GM21515 (cell line): ENCODE data around the gene NINJ1.
A peak's percentile ranks its signal among the peaks of the same experiment; 100 is the strongest.
"Not testable (repeated sequence)": the region's sequence is repeated elsewhere in the genome, so short reads cannot be mapped to it uniquely, and the experiment has no call there.

Source experiments
- ATAC-seq: cut with Tn5 transposase; IDR thresholded peaks from one replicate; pipeline ENCODE4 v1.9.1; 2021; ENCODE audit not compliant: unreplicated experiment

NINJ1 gene

DNA sequence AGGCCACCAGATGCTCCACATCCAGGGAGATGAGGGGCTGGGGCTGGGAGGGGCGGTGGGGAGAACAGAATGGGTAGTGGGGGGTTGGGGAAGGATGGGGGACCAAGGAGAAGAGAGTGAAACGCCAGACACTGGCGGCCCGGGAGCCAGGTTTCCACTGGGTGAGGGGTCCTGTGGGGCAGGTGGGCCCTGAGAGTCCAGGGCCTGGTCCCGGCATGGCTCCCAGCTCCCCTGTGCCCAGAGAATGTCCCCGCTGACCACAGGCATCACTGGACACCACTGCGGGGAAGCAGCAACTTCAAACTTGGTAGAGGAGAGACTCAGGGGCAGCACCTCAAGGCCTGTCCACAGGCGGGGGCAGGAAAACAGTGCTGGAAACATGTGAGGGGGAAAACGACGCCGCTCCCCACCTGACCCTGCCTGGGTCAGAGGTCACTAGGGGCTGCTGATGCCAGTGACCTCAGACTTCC, 13.2 kb downstream of the NINJ1 start:
- ATAC-seq: no peak

DNA sequence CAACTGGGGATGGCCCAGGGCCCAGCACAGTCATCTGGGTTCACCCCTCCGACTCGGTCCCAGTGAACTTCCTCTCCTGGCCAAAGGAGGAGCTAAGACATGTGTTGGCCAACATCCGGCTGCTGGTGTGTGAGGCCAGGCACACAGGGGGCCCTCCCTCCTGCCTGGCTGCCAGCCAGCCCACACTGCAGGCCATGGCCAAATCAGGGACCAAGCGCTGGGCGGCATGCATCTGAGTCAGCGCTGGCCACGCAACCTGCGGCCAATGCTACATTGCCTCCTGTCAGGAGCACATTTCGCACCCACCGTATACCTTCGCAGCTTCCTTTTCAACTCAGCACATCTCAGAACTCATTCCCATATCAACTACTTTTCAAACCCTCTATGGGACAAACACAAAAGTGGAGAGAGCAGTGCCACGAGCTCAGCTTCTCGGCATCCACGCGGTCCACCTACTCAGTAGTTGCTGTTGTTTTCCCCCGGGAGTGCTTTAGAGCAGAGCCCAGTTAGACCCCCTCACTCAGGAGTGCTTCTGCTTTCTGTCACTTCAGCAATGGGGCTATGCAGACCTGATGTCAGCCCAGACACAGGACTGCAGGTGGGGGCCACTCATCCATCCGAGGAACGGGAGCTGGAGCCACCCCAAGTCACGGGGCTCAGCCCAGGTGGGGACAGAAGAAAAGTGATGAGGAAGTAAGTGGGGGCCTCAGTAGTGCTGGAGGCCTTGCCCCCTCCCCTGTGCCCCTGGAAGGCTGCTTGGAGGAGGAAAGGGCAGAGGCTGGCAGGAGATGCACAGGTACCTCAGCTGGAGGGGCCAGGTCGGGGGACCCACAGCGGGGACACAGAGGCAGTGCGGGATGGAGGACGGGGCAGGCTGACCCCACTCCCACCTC, 13.9 kb downstream of the NINJ1 start:
- ATAC-seq: peak; percentile 66

DNA sequence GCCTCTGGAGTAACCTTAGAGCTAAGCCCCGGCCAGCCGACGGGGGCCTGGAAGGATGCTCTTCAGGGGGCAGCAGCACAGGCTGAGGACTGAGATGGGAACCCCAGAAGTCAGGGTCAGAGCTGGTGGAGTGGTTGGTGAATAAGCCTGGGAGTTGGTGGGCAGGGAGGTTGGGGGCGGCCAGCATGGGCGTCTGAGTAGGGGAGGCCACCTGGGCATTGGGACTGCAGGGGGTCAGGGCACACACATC, 14.4 kb downstream of the NINJ1 start:
- no peak for ATAC-seq

DNA sequence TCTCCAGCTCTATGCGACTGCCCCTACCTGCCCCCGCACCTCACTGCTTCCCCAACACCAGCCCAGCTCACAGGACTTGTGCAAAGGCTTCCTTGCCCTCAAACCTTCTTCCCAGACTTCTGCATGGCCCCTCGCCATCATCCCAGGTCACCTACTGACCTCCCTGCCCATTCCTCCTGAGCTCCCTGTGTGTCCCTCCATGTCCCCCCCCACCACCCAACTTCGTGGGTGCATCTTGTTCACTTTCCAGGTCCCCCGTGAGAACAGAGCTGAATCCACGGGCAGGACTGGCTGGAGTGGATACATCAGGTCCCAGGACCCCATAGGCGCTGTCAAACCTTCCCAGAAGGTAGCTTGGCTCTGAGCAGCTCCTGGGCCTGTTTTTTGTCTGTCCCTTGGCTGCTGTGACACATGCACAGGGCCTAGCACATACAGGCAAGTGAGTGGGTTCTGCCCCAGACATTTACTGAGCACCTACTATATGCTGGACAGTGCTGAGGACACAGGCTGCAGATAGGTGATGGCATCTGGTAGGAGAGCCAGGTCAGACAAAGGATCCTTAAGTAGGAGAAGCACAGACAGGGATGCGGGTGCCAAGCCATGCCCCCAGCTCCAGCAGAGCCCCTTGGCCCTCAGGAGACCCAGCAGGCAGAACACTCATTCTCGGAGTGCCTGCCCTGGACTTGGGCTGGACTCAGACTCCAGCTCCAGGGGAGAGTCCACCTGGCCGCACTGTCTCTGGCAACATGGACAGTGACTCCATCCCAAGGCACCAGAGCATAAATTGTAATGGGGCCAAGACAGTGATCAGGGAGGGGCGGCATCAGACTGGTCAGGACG, 15.0 kb downstream of the NINJ1 start:
- ATAC-seq: no peak

DNA sequence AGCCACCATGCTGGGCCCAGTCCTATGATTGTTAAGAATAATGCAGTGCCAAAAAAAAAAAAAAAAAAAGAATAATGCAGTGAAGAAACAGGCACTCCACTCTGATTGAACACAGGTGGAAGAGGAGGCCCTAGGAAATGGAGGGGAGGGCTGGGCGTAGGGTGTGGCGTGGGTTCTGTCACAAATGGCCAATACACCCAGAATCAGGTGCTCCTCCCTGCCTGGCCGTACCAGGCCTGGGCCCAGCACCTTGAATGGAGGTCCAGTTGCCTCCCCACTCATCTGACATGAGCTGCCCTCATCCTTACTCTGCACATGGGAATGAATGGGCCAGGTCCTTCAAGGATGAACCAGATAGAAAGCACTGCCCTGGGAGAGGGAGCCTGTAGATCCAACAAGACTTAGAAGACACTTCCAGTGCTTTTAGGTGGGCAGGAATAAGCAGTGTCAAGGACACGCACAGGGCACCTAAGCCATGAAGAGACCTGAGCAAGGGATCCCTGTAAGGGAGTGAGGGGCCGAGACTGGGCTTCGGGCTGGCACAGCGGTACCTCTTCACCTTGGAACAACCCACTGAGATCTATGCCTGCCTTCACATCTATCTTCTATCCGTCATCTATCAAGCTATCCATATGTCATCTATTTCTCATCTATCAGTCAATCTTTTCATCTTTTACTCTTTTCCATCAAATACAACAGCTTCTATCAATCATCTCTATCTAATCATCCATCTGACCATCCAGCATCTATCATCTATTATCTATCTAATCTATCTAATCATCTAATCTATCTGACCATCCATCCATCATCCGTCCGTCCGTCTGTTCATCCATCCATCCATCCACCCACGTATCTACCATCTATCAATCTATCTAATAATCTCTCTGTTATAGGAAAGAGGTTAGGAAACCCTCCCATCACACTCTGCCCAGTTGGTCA, 15.9 kb downstream of the NINJ1 start:
- ATAC-seq: no peak

DNA sequence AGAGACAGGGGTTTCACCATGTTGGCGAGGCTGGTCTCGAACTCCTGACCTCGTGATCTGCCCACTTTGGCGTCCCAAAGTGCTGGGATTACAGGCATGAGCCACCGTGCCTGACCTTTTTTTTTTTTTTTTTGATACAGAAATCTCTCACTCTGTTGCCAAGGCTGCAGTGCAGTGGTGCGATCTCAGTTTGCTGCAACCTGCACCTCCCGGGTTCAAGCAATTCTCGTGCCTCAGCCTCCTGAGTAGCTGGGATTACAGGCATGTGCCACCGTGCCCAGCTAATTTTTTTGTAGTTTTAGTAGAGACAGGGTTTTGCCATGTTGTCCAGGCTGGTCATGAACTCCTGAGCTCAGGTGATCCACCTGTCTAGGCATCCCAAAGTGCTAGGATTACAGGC, 16.5 kb downstream of the NINJ1 start:
- not testable (repeated sequence) for ATAC-seq

DNA sequence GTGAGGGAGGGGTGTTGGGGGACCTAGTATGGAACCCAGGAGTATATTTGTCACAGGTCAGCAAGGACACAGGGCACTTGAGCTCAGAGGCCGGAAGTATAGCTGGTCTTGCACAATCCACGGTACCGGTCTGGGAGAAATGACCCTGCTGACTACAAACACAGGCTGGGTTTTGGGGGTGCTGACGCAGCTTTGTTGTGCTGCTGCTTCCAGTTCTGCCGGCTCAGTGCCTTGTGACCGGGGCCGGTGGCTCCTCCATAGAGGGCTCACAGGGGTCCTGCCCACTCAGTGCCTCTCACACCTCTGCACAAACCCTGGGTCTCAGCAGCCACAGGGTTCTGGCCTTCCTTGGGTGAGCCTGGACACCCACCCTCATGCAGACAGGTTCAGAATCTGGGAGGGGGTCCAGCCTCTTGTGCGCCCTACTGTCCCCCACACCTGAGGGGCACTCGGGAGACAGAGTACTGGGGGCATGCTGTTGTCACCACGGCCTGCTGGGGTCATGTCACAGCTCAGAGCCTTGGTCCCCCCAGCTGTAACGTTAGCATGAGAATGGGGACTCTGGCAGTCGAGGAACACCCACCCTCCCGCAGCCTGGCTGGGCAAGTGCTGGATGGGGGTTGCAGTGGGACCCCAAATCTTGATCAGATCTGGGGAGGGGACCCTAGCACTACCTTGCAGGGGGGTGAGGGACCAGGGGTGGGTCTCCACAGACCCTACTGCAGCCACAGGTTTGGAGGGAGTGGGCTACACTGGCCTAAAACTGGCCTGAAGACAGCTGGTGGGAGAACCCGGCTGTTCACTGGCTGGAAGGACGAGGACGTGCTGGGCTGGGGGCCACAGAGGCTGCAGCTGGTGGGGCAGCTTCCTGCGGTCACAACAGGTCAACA, 17.7 kb downstream of the NINJ1 start:
- no peak for ATAC-seq

DNA sequence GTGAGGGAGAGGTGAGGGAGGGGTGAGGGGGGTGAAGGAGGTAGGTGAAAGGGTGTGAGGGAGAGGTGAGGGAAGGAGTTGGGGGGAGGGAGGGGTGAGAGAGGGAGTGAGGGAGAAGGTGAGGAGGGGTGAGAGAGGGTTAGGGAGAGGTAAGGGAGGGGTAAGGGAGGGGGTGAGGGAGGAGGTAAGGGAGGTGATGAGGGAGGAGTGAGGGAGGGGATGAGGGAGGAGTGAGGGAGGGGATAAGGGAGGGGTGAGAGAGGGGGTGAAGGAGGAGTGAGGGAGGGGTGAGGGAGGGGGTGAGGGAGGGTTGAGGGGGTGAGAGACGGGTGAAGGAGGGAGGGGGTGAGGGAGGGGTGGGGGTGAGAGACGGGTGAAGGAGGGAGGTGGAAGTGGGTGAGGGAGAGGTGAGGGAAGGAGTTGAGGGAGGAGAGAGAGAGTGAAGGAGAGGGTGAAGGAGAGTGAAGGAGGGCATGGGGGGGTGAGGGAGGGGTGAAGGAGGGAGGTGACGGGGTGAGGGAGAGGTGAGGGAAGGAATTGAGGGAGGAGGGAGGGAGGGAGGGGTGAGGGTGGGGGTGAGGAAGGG, 18.5 kb downstream of the NINJ1 start:
- ATAC-seq: no peak

DNA sequence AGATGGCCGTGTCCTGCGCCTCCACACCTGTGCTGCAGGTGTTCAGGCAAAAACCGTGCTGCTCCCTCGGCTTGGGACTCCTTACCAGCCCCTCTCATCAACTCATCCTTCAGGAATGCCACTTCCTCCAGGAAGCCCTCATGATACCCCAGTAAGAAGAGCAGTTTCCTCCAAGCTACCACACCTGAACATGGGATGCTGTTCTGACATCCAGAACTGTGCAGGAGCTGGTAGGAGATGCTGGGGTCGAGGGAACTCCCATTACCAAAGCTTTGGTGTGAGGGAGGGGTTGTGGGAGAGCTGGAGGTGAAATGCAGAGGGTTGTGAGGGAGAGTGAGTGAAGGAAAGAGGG, 19.1 kb downstream of the NINJ1 start:
- no peak for ATAC-seq

DNA sequence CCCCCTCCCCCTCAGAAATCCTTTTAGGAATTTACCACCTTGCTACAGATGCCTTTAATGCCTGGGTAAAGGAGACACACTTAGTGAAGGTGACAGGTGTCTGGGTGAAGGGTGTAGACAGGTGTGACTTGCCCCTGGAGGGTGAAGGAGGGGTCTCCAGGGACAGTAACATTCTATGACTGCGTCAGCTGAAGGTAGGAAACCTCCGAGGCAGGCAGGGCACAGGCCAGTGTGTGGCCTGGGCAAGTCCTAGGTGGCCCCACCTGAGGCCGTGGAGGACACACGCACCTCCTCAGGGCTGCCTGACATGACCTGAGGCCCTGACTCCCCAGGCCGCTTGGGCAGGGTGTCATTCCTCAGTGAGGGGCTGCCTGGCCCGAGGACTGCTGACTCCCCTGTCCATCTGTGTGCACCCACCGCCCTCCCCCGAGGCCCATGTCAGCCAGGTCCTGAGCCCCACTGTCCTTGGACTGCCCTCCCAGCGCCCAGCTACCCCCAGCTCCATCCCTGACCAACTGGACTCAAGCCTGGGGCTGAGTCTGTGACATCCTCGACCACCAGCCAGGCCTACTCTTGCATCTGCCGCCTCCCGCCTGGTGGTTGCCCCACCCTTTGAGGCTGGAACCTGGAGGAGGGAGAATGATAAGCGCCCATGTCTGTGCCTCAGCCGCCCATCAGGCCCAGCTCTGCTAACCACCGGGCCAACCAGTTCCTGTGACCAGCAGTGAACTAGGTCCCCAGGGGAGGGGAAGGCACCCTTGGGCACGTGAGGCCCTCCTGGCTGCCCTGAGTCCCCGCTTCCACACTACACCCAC, 19.7 kb downstream of the NINJ1 start:
- no peak for ATAC-seq

DNA sequence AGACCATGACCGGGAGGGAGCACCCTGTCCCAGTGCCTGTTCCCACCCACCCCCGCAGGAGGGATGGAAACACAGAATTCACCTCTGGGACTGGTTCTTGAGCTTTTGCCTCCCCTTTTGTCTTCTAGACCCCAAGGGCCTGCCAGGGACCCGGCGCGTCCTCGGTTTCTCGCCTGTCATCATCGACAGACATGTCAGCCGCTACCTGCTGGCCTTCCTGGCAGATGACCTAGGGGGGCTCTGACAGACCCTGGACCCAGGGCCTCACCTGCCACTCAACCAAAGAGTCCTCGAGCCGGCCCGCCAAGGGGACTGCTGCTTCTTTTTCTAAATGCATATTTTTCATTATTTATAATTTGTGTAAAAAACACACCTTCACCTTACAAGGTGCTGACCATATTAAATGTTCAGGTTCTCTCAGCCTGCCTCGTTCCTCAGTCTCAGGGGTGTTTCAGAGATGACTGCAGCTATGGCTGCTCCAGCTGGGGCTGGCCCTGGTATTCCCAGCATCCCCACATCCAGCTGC, 21.1 kb downstream of the NINJ1 start:
- ATAC-seq: no peak

DNA sequence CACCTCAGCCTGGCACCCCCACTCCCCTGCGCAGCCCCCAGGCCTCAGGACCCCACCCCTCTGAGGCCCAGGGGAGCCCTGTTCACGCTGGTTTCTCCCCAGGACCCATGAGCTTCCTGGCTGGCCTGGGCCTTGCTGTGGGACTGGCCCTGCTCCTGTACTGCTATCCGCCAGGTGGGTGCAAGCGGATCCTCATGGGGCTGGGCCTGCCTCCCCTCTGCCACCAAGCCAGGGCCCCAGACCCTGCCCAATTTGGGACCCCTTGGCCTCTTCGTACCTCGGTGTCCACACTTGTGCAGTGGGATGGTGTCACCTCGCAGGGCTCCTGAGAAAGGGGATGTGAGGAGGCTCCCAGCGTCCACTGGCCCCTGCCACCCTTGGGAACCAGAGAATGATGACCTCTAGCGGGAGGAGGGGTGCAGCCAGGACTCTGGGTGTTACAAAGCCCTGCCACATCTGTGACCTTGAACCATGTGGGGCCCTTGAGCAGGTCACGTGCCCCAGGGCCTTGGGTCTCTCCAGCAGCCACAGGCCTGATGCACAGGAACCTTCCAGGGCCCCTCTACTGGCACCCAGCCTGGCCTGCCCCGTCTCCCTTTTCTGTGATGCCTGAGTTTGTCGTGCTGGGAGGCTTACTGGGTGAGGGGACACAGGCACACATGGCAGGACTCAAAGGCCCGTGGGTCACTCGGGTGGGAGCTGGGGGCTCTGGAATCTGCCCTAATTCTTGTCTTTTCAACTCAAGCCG, 21.8 kb downstream of the NINJ1 start:
- no peak for ATAC-seq

DNA sequence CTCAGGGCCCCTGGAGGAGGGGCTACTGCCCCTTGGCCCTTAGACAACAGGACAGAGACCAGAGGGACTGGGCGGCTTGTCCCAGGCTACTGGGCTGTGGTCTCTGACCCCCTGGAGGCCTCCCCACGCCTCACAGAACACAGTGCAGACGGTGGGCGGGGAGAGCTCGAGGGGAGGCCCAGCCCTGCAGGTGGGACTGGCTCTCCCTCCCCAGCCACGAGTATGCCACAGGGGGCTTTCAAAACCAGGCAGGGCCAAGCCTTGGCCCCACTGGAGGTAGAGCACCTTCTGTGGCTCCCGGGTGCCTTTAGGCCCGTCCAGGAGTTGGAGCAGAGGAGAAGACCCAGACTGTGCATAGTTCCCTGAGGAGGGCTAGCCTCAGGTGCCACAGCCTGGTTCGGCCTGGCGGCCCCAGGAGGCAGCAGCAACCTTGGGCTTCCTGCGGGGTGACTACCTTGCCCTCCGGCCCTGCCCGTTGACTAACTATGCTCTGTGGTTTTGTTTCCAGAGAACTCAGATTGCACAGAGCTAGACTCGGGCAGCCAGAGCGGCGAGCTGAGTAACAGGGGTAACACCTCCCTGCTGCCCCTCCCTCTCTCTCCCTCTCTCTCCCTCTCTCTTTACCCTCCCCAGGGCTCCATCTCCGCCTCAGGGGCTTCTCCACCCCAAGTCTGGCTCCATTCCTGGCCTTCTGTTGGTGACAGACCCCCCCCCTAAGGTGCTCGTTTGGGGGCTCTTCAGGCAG, 22.5 kb downstream of the NINJ1 start:
- ATAC-seq: no peak

DNA sequence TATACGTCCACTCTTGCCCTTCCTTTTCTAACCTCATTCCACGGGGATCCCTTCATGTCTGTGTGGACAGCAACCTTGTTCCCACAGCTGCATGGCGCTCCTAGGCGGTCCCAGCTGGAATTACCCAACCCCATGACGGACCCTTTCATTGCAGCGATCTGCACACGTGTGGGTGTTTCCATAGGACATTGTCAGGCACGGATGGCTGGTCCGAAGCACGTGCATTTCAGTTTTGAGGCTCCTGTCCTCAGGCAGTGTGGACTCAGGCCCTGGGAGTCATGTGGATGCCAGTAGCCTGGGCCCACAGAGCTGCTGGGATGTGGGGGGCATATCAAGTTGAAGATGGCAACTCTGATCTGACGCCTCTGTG, 23.1 kb downstream of the NINJ1 start:
- no peak for ATAC-seq

DNA sequence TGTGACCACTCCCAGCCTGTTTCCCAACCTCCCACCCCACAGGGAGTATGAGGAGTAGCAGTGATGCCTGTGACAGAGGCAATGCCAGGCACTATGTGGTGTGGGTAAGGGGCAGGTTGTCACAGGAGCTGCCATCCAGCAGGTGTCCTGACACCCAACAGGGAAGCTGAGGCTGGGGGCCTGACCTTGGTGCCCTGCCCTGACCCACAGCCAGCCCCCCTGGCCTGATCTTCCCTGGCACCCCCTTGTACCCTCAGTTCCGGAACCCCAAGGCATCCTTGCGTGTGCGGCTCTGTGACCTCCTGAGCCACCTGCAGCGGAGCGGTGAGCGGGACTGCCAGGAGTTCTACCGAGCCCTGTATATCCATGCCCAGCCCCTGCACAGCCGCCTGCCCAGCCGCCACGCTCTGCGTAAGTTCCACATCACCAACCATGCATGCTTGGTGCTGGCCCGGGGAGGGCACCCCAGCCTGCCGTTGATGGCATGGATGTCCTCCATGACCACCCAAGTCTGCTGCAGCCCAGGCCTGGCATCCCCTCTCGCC, 23.7 kb downstream of the NINJ1 start:
- no peak for ATAC-seq

DNA sequence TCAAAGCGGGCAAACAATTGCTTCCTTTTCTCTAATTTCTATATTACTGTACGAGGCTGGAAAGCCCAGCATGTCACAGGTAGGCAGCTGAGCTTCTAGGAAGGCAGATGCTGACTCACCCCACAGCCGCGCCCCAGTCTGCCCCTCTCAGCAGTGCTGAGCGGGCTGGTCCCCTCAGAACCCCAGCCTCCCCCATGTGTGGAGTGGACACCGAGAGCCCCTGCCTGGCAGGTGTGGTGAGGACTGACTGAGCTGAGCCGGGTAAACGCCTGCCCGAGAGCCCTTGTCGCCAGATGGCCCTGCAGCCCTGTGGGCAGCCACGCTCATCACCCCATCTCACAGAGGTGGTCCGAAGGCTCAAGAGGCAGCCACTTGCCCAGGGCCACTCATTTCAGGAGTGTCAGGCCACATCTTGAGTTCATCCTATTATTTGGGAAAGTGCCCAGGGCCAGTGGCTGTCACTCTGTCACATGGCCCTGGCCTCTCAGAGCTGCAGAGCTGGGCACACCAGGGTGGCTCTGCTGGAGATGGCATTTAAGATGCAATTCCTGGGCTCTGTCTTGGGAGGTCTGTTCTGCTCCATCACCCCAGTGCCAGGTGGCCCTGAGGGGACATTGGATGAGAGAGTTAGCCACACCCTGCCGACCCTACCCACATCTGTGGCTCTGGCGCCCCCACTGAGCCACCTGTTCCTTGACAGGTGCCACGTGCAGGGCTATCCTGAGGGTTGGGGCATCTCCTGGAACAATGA, 25.6 kb downstream of the NINJ1 start:
- no peak for ATAC-seq

DNA sequence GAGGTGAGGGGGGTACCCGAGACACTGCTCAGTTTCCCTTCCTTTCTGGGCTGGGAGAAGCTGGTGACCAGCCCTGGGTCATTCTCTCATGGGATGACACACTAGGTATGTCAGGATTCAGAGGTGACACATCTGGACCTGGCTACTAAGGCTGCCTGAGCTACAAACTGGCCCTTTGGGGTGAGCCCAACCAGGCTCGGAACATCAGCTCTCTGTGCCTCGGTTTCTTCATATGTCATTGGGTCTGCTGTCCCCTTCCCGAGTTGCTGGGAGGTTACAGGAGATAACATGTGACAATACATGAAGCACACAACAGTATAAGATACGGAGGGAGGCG, 26.3 kb downstream of the NINJ1 start:
- no peak for ATAC-seq
